GM19468 (cell line): ENCODE results near the gene SLC6A17.

ENCODE experiments used
- ATAC-seq: cut with Tn5 transposase; IDR thresholded peaks from one replicate; pipeline ENCODE4 v1.9.1; 2021; ENCODE audit warnings: mild to moderate bottlenecking, moderate library complexity, moderate number of reproducible peaks; ENCODE audit not compliant: unreplicated experiment; ENCODE audit errors: extremely low read depth

The SLC6A17 gene

GRCh38 chr1:110134050-110134595, 16.2 kb upstream of the SLC6A17 start:
- no peak for ATAC-seq

GRCh38 chr1:110135246-110135645, 15.0 kb upstream of the SLC6A17 start:
- ATAC-seq = no peak

GRCh38 chr1:110135666-110136065, 14.6 kb upstream of the SLC6A17 start:
- ATAC-seq = no peak

GRCh38 chr1:110136911-110137310, 13.4 kb upstream of the SLC6A17 start:
- ATAC-seq = no peak

GRCh38 chr1:110138956-110139355, 11.3 kb upstream of the SLC6A17 start:
- no peak for ATAC-seq

GRCh38 chr1:110144366-110144765, 5.9 kb upstream of the SLC6A17 start:
- ATAC-seq = no peak

- no peak for ATAC-seq
Measured at GRCh38 chr1:110148961-110149360, 1.3 kb upstream of the SLC6A17 start.

GRCh38 chr1:110151175-110151669, 928 bp downstream of the SLC6A17 start:
- ATAC-seq = no peak

GRCh38 chr1:110152133-110152785, 2.0 kb downstream of the SLC6A17 start:
- no peak for ATAC-seq

- no peak for ATAC-seq
Measured at GRCh38 chr1:110153407-110153950, 3.2 kb downstream of the SLC6A17 start.

- ATAC-seq = no peak
Measured at GRCh38 chr1:110155878-110156522, 5.7 kb downstream of the SLC6A17 start.

- no peak for ATAC-seq
Measured at GRCh38 chr1:110158261-110158660, 8.0 kb downstream of the SLC6A17 start.

- no peak for ATAC-seq
Measured at GRCh38 chr1:110159168-110159567, 8.9 kb downstream of the SLC6A17 start.

- no peak for ATAC-seq
Measured at GRCh38 chr1:110160538-110161100, 10.3 kb downstream of the SLC6A17 start.

GRCh38 chr1:110161165-110161564, 10.9 kb downstream of the SLC6A17 start:
- ATAC-seq = no peak

- ATAC-seq = no peak
Measured at GRCh38 chr1:110161849-110162248, 11.6 kb downstream of the SLC6A17 start.

- ATAC-seq = no peak
Measured at GRCh38 chr1:110163591-110163990, 13.3 kb downstream of the SLC6A17 start.

GRCh38 chr1:110164725-110165350, 14.5 kb downstream of the SLC6A17 start:
- ATAC-seq = no peak

- no peak for ATAC-seq
Measured at GRCh38 chr1:110165761-110166231, 15.5 kb downstream of the SLC6A17 start.

GRCh38 chr1:110166861-110167260, 16.6 kb downstream of the SLC6A17 start:
- ATAC-seq = no peak
